ENCODE data around the gene NADSYN1. TPM values are rescaled to one million over a fixed set of nuclear protein-coding genes. Genes with fewer than 3 reads are reported as not detected.

Gene NADSYN1
- total and polyA plus RNA-seq, 2 of the 13 experiments (the other 11 are each of a cell fraction or from before 2014, with no cell fraction given) = 35.7 to 51.5 TPM

- ChIA-PET CTCF (ENCODE audit: low intra/inter-chr PET ratio, low total read pairs) (no interaction called here), POLR2A (no interaction called here)
- TF ChIP-seq ZNF329 (CRISPR knock-in tag; IDR thresholded peaks at IDR 0.05; ENCODE audit: low read depth) (no peak), ETS1 (CRISPR knock-in tag; IDR thresholded peaks at IDR 0.05) (no peak), PRDM4 (CRISPR knock-in tag; IDR thresholded peaks at IDR 0.05; ENCODE audit: borderline replicate concordance) (no peak), PRMT3 (CRISPR knock-in tag; IDR thresholded peaks at IDR 0.05; ENCODE audit: borderline replicate concordance, low read depth) (no peak), SALL1 (CRISPR knock-in tag; IDR thresholded peaks at IDR 0.05) (no peak), CTCF (CRISPR knock-in tag; IDR thresholded peaks at IDR 0.05) (no peak), NFKBIZ (CRISPR knock-in tag; IDR thresholded peaks at IDR 0.05) (no peak), ZBTB7A (CRISPR knock-in tag; IDR thresholded peaks at IDR 0.05) (no peak), ZNF350 (CRISPR knock-in tag; IDR thresholded peaks at IDR 0.05; ENCODE audit: borderline replicate concordance, low read depth) (no peak), HIVEP1 (CRISPR knock-in tag; IDR thresholded peaks at IDR 0.05) (no peak), JDP2 (CRISPR knock-in tag; IDR thresholded peaks at IDR 0.05; ENCODE audit: borderline replicate concordance) (no peak), YEATS4 (CRISPR knock-in tag; IDR thresholded peaks at IDR 0.05; ENCODE audit: borderline replicate concordance) (no peak), ZNF784 (CRISPR knock-in tag; IDR thresholded peaks at IDR 0.05; ENCODE audit: borderline replicate concordance) (no peak), NCOR1 (IDR thresholded peaks at IDR 0.05; ENCODE audit: borderline replicate concordance, low read length) (no peak), GRHL1 (CRISPR knock-in tag; conservative IDR thresholded peaks at IDR 0.05) (no peak), ZNF883 (CRISPR knock-in tag; IDR thresholded peaks at IDR 0.05; ENCODE audit: not compliant biosample characterization) (no peak)
- no peak overlapping the region for H3K9ac ChIP-seq (ENCODE audit: insufficient read depth, low read depth, low read length)
- peaks cover 8% of the 10 kb centered on the region; the same call in 1 of the 2 replicates for H3K4me1 ChIP-seq (ENCODE audit: insufficient read depth, low read length)
- no peak overlapping the region for H2AFZ ChIP-seq (ENCODE audit: low read length)
- H3K9me3 ChIP-seq (ENCODE audit: low read length) = no peaks in the 10 kb centered on the region
- no peak for ATAC-seq
- WGBS (ENCODE audit: low lambda C conversion rate) = 98% methylated on average over 14 of the region's 18 CpGs
- no TSS peak for BruUV-seq (replicated peaks)
- H3K4me3 ChIP-seq (replicated peaks in 1 of 3; ENCODE audit: insufficient read depth in 1 of 3, low read depth in 2 of 3, low read length in 3 of 3) = no peak overlapping the region
- in situ Hi-C loops (cut with HindIII; ENCODE audit: extremely low pct_ligation_motif_present, low pct_unique_long_range_greater_than_20kb) (no loop called here), intact Hi-C loops (cut with micrococcal nuclease; ENCODE audit: unreplicated experiment) (no loop called here)
- H3K36me3 ChIP-seq (replicated peaks in 1 of 2; ENCODE audit: control insufficient read depth in 1 of 2, insufficient read depth in 2 of 2, low read length in 2 of 2) = peaks cover 21 to 62% of the 10 kb centered on the region in 2 experiments; a peak in 4 of 5 replicates
- no peaks in the 10 kb centered on the region for H3K27me3 ChIP-seq (ENCODE audit: control insufficient read depth in 1 of 2, insufficient read depth in 2 of 2, low read length in 2 of 2)
- DNase-seq (ENCODE audit: low spot score) = no peak
- no peak for FAIRE-seq
- no peak overlapping the region for H3K27ac ChIP-seq (ENCODE audit: extremely low read length, insufficient read depth, low read length)
- no peaks in the 10 kb centered on the region for H3K79me2 ChIP-seq (ENCODE audit: insufficient read depth, low read length)
- H3K4me2 ChIP-seq (ENCODE audit: low read depth, low read length) = no peak overlapping the region
- no peaks in the 10 kb centered on the region for H4K20me1 ChIP-seq (ENCODE audit: insufficient read depth, low read length)
These were observed 29.2 kb downstream of the NADSYN1 start for GRCh38 chr11:71482216-71482615.
